CD14-positive monocyte (primary cell): Measurements from ENCODE around the gene ZSCAN22. TPM values are rescaled to one million over a fixed set of nuclear protein-coding genes. Genes with fewer than 3 reads are reported as not detected.

Source experiments
- DNase-seq, 3 donors: peaks; one replicate each; pipeline ENCODE4 v3.0.0-alpha.2; 2011 to 2022
- H2AFZ ChIP-seq: 2 replicates; pipeline ENCODE4 v1.6.0; 2012; ENCODE audit warnings: mild to moderate bottlenecking, low read depth, low read length, inconsistent platforms; ENCODE audit not compliant: insufficient read depth, poor library complexity, severe bottlenecking
- H3K27ac ChIP-seq, 2 donors: 1 replicate in 1 of 2; 2 replicates in 1 of 2; pipeline ENCODE4 v1.5.1; 2012 to 2013; ENCODE audit warnings: low read length in 2 of 2, control low read depth in 1 of 2, inconsistent platforms in 1 of 2, low read depth in 1 of 2, mild to moderate bottlenecking in 1 of 2
- H3K27me3 ChIP-seq, 2 donors: one replicate each; pipeline versions ENCODE4 v1.6.0 to v1.6.1; 2011 to 2013; ENCODE audit warnings: low read length in 2 of 2; ENCODE audit not compliant: control insufficient read depth in 2 of 2, insufficient read depth in 2 of 2
- H3K36me3 ChIP-seq, 2 donors: replicated peaks in 1 of 2; 1 replicate in 1 of 2; 2 replicates in 1 of 2; pipeline versions ENCODE4 v1.5.1 to v1.6.1; 2012 to 2013; ENCODE audit warnings: low read length in 2 of 2, control low read depth in 1 of 2, inconsistent platforms in 1 of 2, mild to moderate bottlenecking in 1 of 2; ENCODE audit not compliant: insufficient read depth in 2 of 2, control insufficient read depth in 1 of 2
- H3K4me1 ChIP-seq, 2 donors: 1 replicate in 1 of 2; 2 replicates in 1 of 2; pipeline versions ENCODE4 v1.5.1 to v1.6.1; 2012 to 2013; ENCODE audit warnings: low read length in 2 of 2, control low read depth in 1 of 2, inconsistent platforms in 1 of 2, mild to moderate bottlenecking in 1 of 2, moderate library complexity in 1 of 2; ENCODE audit not compliant: insufficient read depth in 2 of 2, control insufficient read depth in 1 of 2
- H3K4me2 ChIP-seq: replicated peaks from 2 replicates; pipeline ENCODE3; 2012; ENCODE audit warnings: low read length, moderate library complexity, mild to moderate bottlenecking; ENCODE audit not compliant: poor library complexity, severe bottlenecking; ENCODE audit errors: extremely low read depth
- H3K4me3 ChIP-seq, 3 experiments: fragments of 200-600 bp in 1 of 3; sonication (generic) in 1 of 3; replicated peaks in 1 of 3; 1 replicate in 2 of 3; 2 replicates in 1 of 3; pipeline ENCODE4 v1.5.1; 2011 to 2013; ENCODE audit warnings: low read length in 3 of 3, mild to moderate bottlenecking in 3 of 3, control low read depth in 2 of 3, low read depth in 2 of 3, inconsistent platforms in 1 of 3, moderate library complexity in 1 of 3
- H3K79me2 ChIP-seq: 2 replicates; pipeline ENCODE4 v1.6.0; 2012; ENCODE audit warnings: mild to moderate bottlenecking, control low read depth, inconsistent platforms, low read length, moderate library complexity; ENCODE audit not compliant: insufficient read depth
- H3K9ac ChIP-seq: 2 replicates; pipeline ENCODE4 v1.6.0; 2017; ENCODE audit warnings: low read length, mild to moderate bottlenecking; ENCODE audit not compliant: insufficient read depth, poor library complexity, severe bottlenecking
- H3K9me3 ChIP-seq, 2 donors: replicated peaks in 1 of 2; 1 replicate in 1 of 2; 2 replicates in 1 of 2; pipeline versions ENCODE4 v1.5.1 to v1.6.1; 2012 to 2013; ENCODE audit warnings: low read length in 2 of 2, control low read depth in 1 of 2; ENCODE audit not compliant: control insufficient read depth in 1 of 2, insufficient read depth in 1 of 2
- H4K20me1 ChIP-seq: 2 replicates; pipeline ENCODE4 v1.6.0; 2012; ENCODE audit warnings: mild to moderate bottlenecking, low read length, control low read depth, moderate library complexity; ENCODE audit not compliant: insufficient read depth
- H3K27ac Mint-ChIP-seq, 7 donors: one replicate each; pipeline ENCODE4 v1.8.0; 2020; ENCODE audit warnings: mild to moderate bottlenecking in 7 of 7, mixed read lengths in 7 of 7, moderate library complexity in 6 of 7, inconsistent platforms in 2 of 7
- H3K27me3 Mint-ChIP-seq, 3 donors: one replicate each; pipeline ENCODE4 v1.8.0; 2021 to 2022; ENCODE audit warnings: low read depth in 3 of 3, mild to moderate bottlenecking in 3 of 3, mixed read lengths in 3 of 3, moderate library complexity in 3 of 3, inconsistent platforms in 1 of 3
- H3K36me3 Mint-ChIP-seq, 2 donors: one replicate each; pipeline ENCODE4 v1.8.0; 2020; ENCODE audit warnings: mixed read lengths in 2 of 2, inconsistent platforms in 1 of 2, mild to moderate bottlenecking in 1 of 2
- H3K4me1 Mint-ChIP-seq: one replicate; pipeline ENCODE4 v1.8.0; 2020; ENCODE audit warnings: mild to moderate bottlenecking, mixed read lengths
- H3K4me3 Mint-ChIP-seq, 2 donors: one replicate each; pipeline ENCODE4 v1.8.0; 2020; ENCODE audit warnings: mild to moderate bottlenecking in 2 of 2, mixed read lengths in 2 of 2, moderate library complexity in 1 of 2
- H3K9me3 Mint-ChIP-seq, 7 donors: one replicate each; pipeline ENCODE4 v1.8.0; 2020 to 2022; ENCODE audit warnings: mixed read lengths in 7 of 7, mild to moderate bottlenecking in 6 of 7, moderate library complexity in 6 of 7, inconsistent platforms in 2 of 7
- WGBS: methylation state at CpG from one replicate; pipeline ENCODE4 v1.1.5; 2013; ENCODE audit warnings: missing lambda C conversion rate; ENCODE audit not compliant: insufficient coverage; 5-methylcytosine and 5-hydroxymethylcytosine counted together
- intact Hi-C, 2 donors: fragments of 100-400 bp; cut with micrococcal nuclease; formaldehyde crosslinking; loops; one replicate each; pipeline versions ENCODE4 v1.15.0 to v1.15.1; 2023
- polyA plus RNA-seq, 3 donors: library from polyadenylated mRNA; depleted of rRNA in 1 of 3; unstranded in 2 of 3; stranded (reverse) in 1 of 3; fragments of 300-500 nt in 2 of 3; fragments of >200 nt in 1 of 3; fragmentation: Illumina TruSeq in 2 of 3; gene quantifications; 1 replicate in 2 of 3; 2 replicates in 1 of 3; pipeline ENCODE4 v1.2.3, GENCODE V29; 2012 to 2021
- TF ChIP-seq, protein P1 (sequence below): fragments of 200-600 bp; IDR thresholded peaks from one replicate; pipeline ENCODE4 v1.8.0; 2022; ENCODE audit warnings: antibody characterized with exemption, mild to moderate bottlenecking

The ZSCAN22 gene
- polyA plus RNA-seq, 3 donors = 0.58 to 1.2 (median 0.99) TPM

GRCh38 chr19:58335630-58336029, 8.8 kb downstream of the ZSCAN22 start:
- peaks cover 27 to 51% of the 10 kb centered on the region in 2 donors for H3K36me3 ChIP-seq
- H3K27me3 Mint-ChIP-seq = peaks cover 0 to 3% (median 2%) of the 10 kb centered on the region in 3 donors
- no peak overlapping the region for H3K27ac Mint-ChIP-seq

GRCh38 chr19:58336216-58336615, 9.4 kb downstream of the ZSCAN22 start:
- Mint-ChIP-seq H3K4me1 (no peaks in the 10 kb centered on the region), H3K27ac (no peak overlapping the region), H3K4me3 (no peak overlapping the region), H3K36me3 (peaks cover 43 to 50% of the 10 kb centered on the region in 2 donors), H3K27me3 (peaks cover 0 to 3% (median 2%) of the 10 kb centered on the region in 3 donors), H3K9me3 (peaks cover 0 to 13% (median 7%) of the 10 kb centered on the region in 7 donors)
- Histone ChIP-seq H4K20me1 (no peaks in the 10 kb centered on the region), H3K9ac (no peak overlapping the region), H3K27me3 (no peaks in the 10 kb centered on the region), H3K27ac (no peak overlapping the region), H3K9me3 (peaks cover 4 to 13% of the 10 kb centered on the region in 2 donors), H3K4me2 (no peak overlapping the region), H3K4me3 (no peak overlapping the region), H3K79me2 (no peaks in the 10 kb centered on the region), H3K36me3 (peaks cover 27 to 51% of the 10 kb centered on the region in 2 donors), H3K4me1 (no peaks in the 10 kb centered on the region), H2AFZ (no peak overlapping the region)
- intact Hi-C loops = no loop called here
- TF ChIP-seq, protein P1, sequence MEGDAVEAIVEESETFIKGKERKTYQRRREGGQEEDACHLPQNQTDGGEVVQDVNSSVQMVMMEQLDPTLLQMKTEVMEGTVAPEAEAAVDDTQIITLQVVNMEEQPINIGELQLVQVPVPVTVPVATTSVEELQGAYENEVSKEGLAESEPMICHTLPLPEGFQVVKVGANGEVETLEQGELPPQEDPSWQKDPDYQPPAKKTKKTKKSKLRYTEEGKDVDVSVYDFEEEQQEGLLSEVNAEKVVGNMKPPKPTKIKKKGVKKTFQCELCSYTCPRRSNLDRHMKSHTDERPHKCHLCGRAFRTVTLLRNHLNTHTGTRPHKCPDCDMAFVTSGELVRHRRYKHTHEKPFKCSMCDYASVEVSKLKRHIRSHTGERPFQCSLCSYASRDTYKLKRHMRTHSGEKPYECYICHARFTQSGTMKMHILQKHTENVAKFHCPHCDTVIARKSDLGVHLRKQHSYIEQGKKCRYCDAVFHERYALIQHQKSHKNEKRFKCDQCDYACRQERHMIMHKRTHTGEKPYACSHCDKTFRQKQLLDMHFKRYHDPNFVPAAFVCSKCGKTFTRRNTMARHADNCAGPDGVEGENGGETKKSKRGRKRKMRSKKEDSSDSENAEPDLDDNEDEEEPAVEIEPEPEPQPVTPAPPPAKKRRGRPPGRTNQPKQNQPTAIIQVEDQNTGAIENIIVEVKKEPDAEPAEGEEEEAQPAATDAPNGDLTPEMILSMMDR = no peak
- WGBS = 100% methylated on average over 1 of the region's 1 CpG
- DNase-seq = no peak

More at GRCh38 chr19:58335630-58336029, 8.8 kb downstream of the ZSCAN22 start:
- Histone ChIP-seq H3K9ac (no peak overlapping the region), H3K4me3 (no peak overlapping the region), H3K9me3 (peaks cover 4 to 13% of the 10 kb centered on the region in 2 donors), H3K27ac (no peak overlapping the region), H3K79me2 (no peaks in the 10 kb centered on the region), H4K20me1 (no peaks in the 10 kb centered on the region), H2AFZ (no peak overlapping the region), H3K4me2 (no peak overlapping the region), H3K4me1 (no peaks in the 10 kb centered on the region), H3K27me3 (no peaks in the 10 kb centered on the region)
- intact Hi-C loops = no loop called here
- Mint-ChIP-seq H3K4me1 (no peaks in the 10 kb centered on the region), H3K4me3 (no peak overlapping the region), H3K9me3 (peaks cover 0 to 13% (median 7%) of the 10 kb centered on the region in 7 donors), H3K36me3 (peaks cover 40 to 50% of the 10 kb centered on the region in 2 donors)
- no peak for DNase-seq
- TF ChIP-seq, protein P1 = no peak
- WGBS = 100% methylated on average over 2 of the region's 3 CpGs
